OCI-LY3 (cell line): ENCODE data around the gene TTC6.

Source experiments
- H2AFZ ChIP-seq: fragments of 200-600, 300-600 bp; shearing (Covaris generic); 2 replicates; pipeline ENCODE4 v1.6.0; 2014; ENCODE audit warnings: antibody characterized with exemption, low read depth, low read length
- H3K27ac ChIP-seq: fragments of 200-600, 300-600 bp; sonication (generic); 2 replicates; pipeline ENCODE4 v1.5.1; 2014; ENCODE audit warnings: mild to moderate bottlenecking, low read length, moderate library complexity, mixed read lengths
- H3K27me3 ChIP-seq: fragments of 200-600, 300-600 bp; sonication (generic); 2 replicates; pipeline ENCODE4 v1.6.1; 2014; ENCODE audit warnings: low read depth, low read length, mixed read lengths
- H3K36me3 ChIP-seq: fragments of 200-600, 300-600 bp; sonication (generic); replicated peaks from 2 replicates; pipeline ENCODE3; 2014; ENCODE audit warnings: low read depth, low read length, mixed read lengths
- H3K4me1 ChIP-seq: fragments of 300-600, 200-600 bp; sonication (generic); 2 replicates; pipeline ENCODE4 v1.6.1; 2014; ENCODE audit warnings: low read length, mixed read lengths
- H3K4me2 ChIP-seq: fragments of 200-600, 300-600 bp; sonication (generic); 2 replicates; pipeline ENCODE4 v1.6.1; 2014; ENCODE audit warnings: low read length, mixed read lengths
- H3K4me3 ChIP-seq: fragments of 300-600, 200-600 bp; sonication (generic); 2 replicates; pipeline ENCODE4 v1.5.1; 2014; ENCODE audit warnings: antibody characterized with exemption, mild to moderate bottlenecking, low read length, moderate library complexity
- H3K79me2 ChIP-seq: fragments of 300-600, 200-600 bp; shearing (Covaris generic); 2 replicates; pipeline ENCODE4 v1.6.1; 2014; ENCODE audit warnings: mild to moderate bottlenecking, low read length, mixed read lengths
- H3K9ac ChIP-seq: fragments of 300-600, 200-600 bp; shearing (Covaris generic); 2 replicates; pipeline ENCODE4 v1.6.0; 2014; ENCODE audit warnings: mild to moderate bottlenecking, low read length, moderate library complexity
- H3K9me3 ChIP-seq: fragments of 200-600, 300-600 bp; shearing (Covaris generic); 2 replicates; pipeline ENCODE4 v1.6.1; 2014; ENCODE audit warnings: low read length, mixed read lengths; ENCODE audit not compliant: insufficient read depth
- H4K20me1 ChIP-seq: fragments of 200-600, 300-600 bp; sonication (generic); 2 replicates; pipeline ENCODE4 v1.6.1; 2016; ENCODE audit warnings: low read length, mixed read lengths; ENCODE audit not compliant: insufficient read depth
- CTCF ChIP-seq: fragments of 200-600, 300-600 bp; sonication (generic); IDR thresholded peaks from 2 replicates; pipeline ENCODE4 v1.5.1; 2014; ENCODE audit warnings: antibody characterized with exemption, low read length, low read depth
- EZH2phosphoT487 ChIP-seq: fragments of 200-600 bp; shearing (Covaris generic); IDR thresholded peaks from 2 replicates; pipeline ENCODE4 v1.6.1; 2018; ENCODE audit warnings: antibody characterized with exemption, mixed run types, low read depth

TTC6 gene

GRCh38 chr14:37584211-37585100 lies 11.0 kb upstream of the TTC6 start:
- Histone ChIP-seq H3K27ac (no peak overlapping the region), H4K20me1 (no peaks in the 10 kb centered on the region), H3K36me3 (no peaks in the 10 kb centered on the region), H2AFZ (no peak overlapping the region), H3K4me3 (no peak overlapping the region), H3K9me3 (no peaks in the 10 kb centered on the region), H3K9ac (no peak overlapping the region), H3K4me2 (no peak overlapping the region), H3K27me3 (no peaks in the 10 kb centered on the region), H3K79me2 (no peaks in the 10 kb centered on the region), H3K4me1 (no peaks in the 10 kb centered on the region)
- TF ChIP-seq CTCF, result no peak

DNA sequence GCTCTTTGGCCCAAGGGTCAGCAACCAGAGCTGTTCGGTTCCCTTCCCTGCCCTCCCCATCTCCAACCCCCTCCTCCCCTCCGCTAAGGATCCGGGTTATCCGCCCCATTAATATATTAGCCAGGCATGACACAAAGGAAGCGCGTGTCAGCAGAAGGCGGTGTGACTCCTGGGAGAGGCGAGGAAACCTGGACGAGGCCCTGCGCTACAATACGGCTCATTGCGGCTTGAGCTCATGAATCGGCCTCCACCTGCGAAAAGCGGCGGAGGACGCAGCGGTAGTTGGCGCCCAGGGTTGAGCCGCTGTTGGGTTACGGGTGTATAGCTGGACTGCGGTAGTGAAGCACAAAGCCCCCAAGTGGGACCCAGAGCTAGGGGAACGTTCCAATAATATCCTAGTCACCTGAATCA lies 10.3 kb upstream of the TTC6 start:
- H3K79me2 ChIP-seq, result no peaks in the 10 kb centered on the region
- no peak overlapping the region for H3K4me3 ChIP-seq
- TF ChIP-seq EZH2phosphoT487, result no peak
- TF ChIP-seq CTCF, result no peak
- H3K27ac ChIP-seq, result no peak overlapping the region
- H3K9ac ChIP-seq, result no peak overlapping the region
- no peaks in the 10 kb centered on the region for H4K20me1 ChIP-seq
- H3K9me3 ChIP-seq, result no peaks in the 10 kb centered on the region
- H3K4me2 ChIP-seq, result no peak overlapping the region
- H3K36me3 ChIP-seq, result no peaks in the 10 kb centered on the region
- H3K27me3 ChIP-seq, result no peaks in the 10 kb centered on the region
- H3K4me1 ChIP-seq, result no peaks in the 10 kb centered on the region
- no peak overlapping the region for H2AFZ ChIP-seq

GRCh38 chr14:37585971-37586796 lies 9.2 kb upstream of the TTC6 start:
- no peak overlapping the region for H3K27ac ChIP-seq
- H3K9ac ChIP-seq, result no peak overlapping the region
- H3K36me3 ChIP-seq, result no peaks in the 10 kb centered on the region
- TF ChIP-seq CTCF, result no peak
- H4K20me1 ChIP-seq, result no peaks in the 10 kb centered on the region
- H3K79me2 ChIP-seq, result no peaks in the 10 kb centered on the region
- no peak overlapping the region for H3K4me2 ChIP-seq
- no peak overlapping the region for H3K4me3 ChIP-seq
- no peak overlapping the region for H2AFZ ChIP-seq
- no peaks in the 10 kb centered on the region for H3K9me3 ChIP-seq
- no peaks in the 10 kb centered on the region for H3K27me3 ChIP-seq
- H3K4me1 ChIP-seq, result no peaks in the 10 kb centered on the region

- H3K4me2 ChIP-seq, result no peak overlapping the region
- no peaks in the 10 kb centered on the region for H3K79me2 ChIP-seq
- H3K9me3 ChIP-seq, result no peaks in the 10 kb centered on the region
- H2AFZ ChIP-seq, result no peak overlapping the region
- H3K27me3 ChIP-seq, result no peaks in the 10 kb centered on the region
- no peak overlapping the region for H3K4me3 ChIP-seq
- H3K27ac ChIP-seq, result no peak overlapping the region
- no peak for TF ChIP-seq EZH2phosphoT487
- TF ChIP-seq CTCF, result no peak
- no peaks in the 10 kb centered on the region for H4K20me1 ChIP-seq
- no peaks in the 10 kb centered on the region for H3K36me3 ChIP-seq
- H3K4me1 ChIP-seq, result no peaks in the 10 kb centered on the region
- H3K9ac ChIP-seq, result no peak overlapping the region
These were observed 8.7 kb upstream of the TTC6 start for GRCh38 chr14:37586797-37587130.
